Uterus (tissue), 4 donors: Measurements from ENCODE around the gene PCDH8. TPM values are rescaled to one million over a fixed set of nuclear protein-coding genes. Genes with fewer than 3 reads are reported as not detected.
A peak's percentile ranks its signal among the peaks of the same experiment; 100 is the strongest.

Experiments
- DNase-seq, 2 donors: peaks; one replicate each; pipeline ENCODE4 v3.0.0-alpha.2; 2019 to 2020
- H3K27ac ChIP-seq, 2 donors: fragments of 200-600 bp; sonication (generic); 1 replicate in 1 of 2; 2 replicates in 1 of 2; pipeline ENCODE4 v1.5.1; 2016 to 2018
- H3K27me3 ChIP-seq, 2 donors: fragments of 200-600 bp; sonication (generic); one replicate each; pipeline ENCODE4 v1.5.1; 2018 to 2019; ENCODE audit warnings: control low read depth in 1 of 2
- H3K36me3 ChIP-seq, 2 donors: fragments of 200-600 bp; sonication (generic); one replicate each; pipeline ENCODE4 v1.5.1; 2019; ENCODE audit warnings: control low read depth in 1 of 2
- H3K4me1 ChIP-seq, 2 donors: fragments of 200-600 bp; sonication (generic); one replicate each; pipeline ENCODE4 v1.5.1; 2018 to 2019; ENCODE audit warnings: control low read depth in 1 of 2
- H3K4me3 ChIP-seq, 2 donors: fragments of 200-600 bp; sonication (generic); 1 replicate in 1 of 2; 2 replicates in 1 of 2; pipeline ENCODE4 v1.5.1; 2018 to 2019; ENCODE audit warnings: mild to moderate bottlenecking in 1 of 2
- H3K9me3 ChIP-seq, 2 donors: fragments of 200-600 bp; sonication (generic); one replicate each; pipeline ENCODE4 v1.5.1; 2019; ENCODE audit warnings: control low read depth in 1 of 2
- CTCF ChIP-seq, 4 experiments: fragments of 200-600 bp in 2 of 4; fragments of 450-650 bp in 2 of 4; sonication (generic) in 2 of 4; IDR thresholded peaks; one replicate each; pipeline ENCODE4 v1.5.1; 2016 to 2019; ENCODE audit warnings: antibody characterized with exemption in 4 of 4, mild to moderate bottlenecking in 2 of 4, moderate library complexity in 1 of 4
- POLR2A ChIP-seq, 2 donors: fragments of 450-650 bp; IDR thresholded peaks; one replicate each; pipeline ENCODE4 v1.6.1; 2016; ENCODE audit warnings: antibody characterized with exemption in 2 of 2, mild to moderate bottlenecking in 1 of 2, moderate library complexity in 1 of 2
- intact Hi-C: fragments of 100-400 bp; cut with DNase I; formaldehyde crosslinking; loops from one replicate; pipeline ENCODE4 v1.15.1; 2023; ENCODE audit warnings: low total_unique reads
- total RNA-seq, 4 donors: library from RNA; depleted of rRNA in 3 of 4; stranded (reverse); fragments of >200 nt in 3 of 4; gene quantifications; one replicate each; pipeline versions ENCODE4 v1.1.0 to v1.2.4, GENCODE V29; 2014 to 2023
- donor health status: DM: yes; HTN: yes; CAD: no.

PCDH8 gene
- total RNA-seq, 4 donors from 2014 or later = 0.62 TPM; not detected in 3

- no peaks in the 10 kb centered on the region for H3K9me3 ChIP-seq
- no peak overlapping the region for H3K4me3 ChIP-seq
- intact Hi-C loops = no loop called here
- H3K27ac ChIP-seq = no peak overlapping the region
- no peaks in the 10 kb centered on the region for H3K36me3 ChIP-seq
- H3K27me3 ChIP-seq = peaks cover 25 to 56% of the 10 kb centered on the region in 2 donors
- H3K4me1 ChIP-seq = peaks cover 0 to 6% of the 10 kb centered on the region in 2 donors
- DNase-seq = no peak
- TF ChIP-seq POLR2A (IDR thresholded peaks at IDR 0.05) = no peak
- no peak for TF ChIP-seq CTCF (IDR thresholded peaks at IDR 0.05)
These were observed 1.1 kb downstream of the PCDH8 start for GRCh38 chr13:52847322-52847681.

- Histone ChIP-seq H3K36me3 (no peaks in the 10 kb centered on the region), H3K4me3 (no peak overlapping the region), H3K27ac (no peak overlapping the region), H3K9me3 (no peaks in the 10 kb centered on the region), H3K4me1 (peaks cover 0 to 6% of the 10 kb centered on the region in 2 donors), H3K27me3 (peaks cover 25 to 59% of the 10 kb centered on the region in 2 donors)
- intact Hi-C loops = no loop called here
- TF ChIP-seq POLR2A (IDR thresholded peaks at IDR 0.05) = no peak
- TF ChIP-seq CTCF (IDR thresholded peaks at IDR 0.05) = peak in 3 of 4 experiments; percentile 18 to 45 (median 24)
- no peak for DNase-seq
These were observed 1.7 kb downstream of the PCDH8 start for GRCh38 chr13:52846567-52847321.

GRCh38 chr13:52845766-52846566 lies 2.5 kb downstream of the PCDH8 start:
- H3K27ac ChIP-seq = no peak overlapping the region
- no peak for DNase-seq
- no peaks in the 10 kb centered on the region for H3K36me3 ChIP-seq
- peaks cover 0 to 6% of the 10 kb centered on the region in 2 donors for H3K4me1 ChIP-seq
- TF ChIP-seq CTCF (IDR thresholded peaks at IDR 0.05) (no peak), POLR2A (IDR thresholded peaks at IDR 0.05) (no peak)
- no peaks in the 10 kb centered on the region for H3K9me3 ChIP-seq
- H3K4me3 ChIP-seq = no peak overlapping the region
- peaks cover 25 to 59% of the 10 kb centered on the region in 2 donors for H3K27me3 ChIP-seq
- intact Hi-C loops = no loop called here

- TF ChIP-seq POLR2A (IDR thresholded peaks at IDR 0.05) (no peak), CTCF (IDR thresholded peaks at IDR 0.05) (no peak)
- Histone ChIP-seq H3K4me1 (peaks cover 0 to 6% of the 10 kb centered on the region in 2 donors), H3K36me3 (no peaks in the 10 kb centered on the region), H3K4me3 (no peak overlapping the region), H3K27me3 (peaks cover 25 to 58% of the 10 kb centered on the region in 2 donors), H3K9me3 (no peaks in the 10 kb centered on the region), H3K27ac (no peak overlapping the region)
- DNase-seq = no peak
- intact Hi-C loops = no loop called here
These were observed 3.1 kb downstream of the PCDH8 start for GRCh38 chr13:52845334-52845761.

- H3K27ac ChIP-seq = no peak overlapping the region
- H3K9me3 ChIP-seq = no peaks in the 10 kb centered on the region
- DNase-seq = no peak
- H3K4me1 ChIP-seq = peaks cover 0 to 6% of the 10 kb centered on the region in 2 donors
- no peak overlapping the region for H3K4me3 ChIP-seq
- intact Hi-C loops = no loop called here
- TF ChIP-seq POLR2A (IDR thresholded peaks at IDR 0.05) = no peak
- TF ChIP-seq CTCF (IDR thresholded peaks at IDR 0.05) = no peak
- H3K36me3 ChIP-seq = no peaks in the 10 kb centered on the region
- peaks cover 25 to 53% of the 10 kb centered on the region in 2 donors for H3K27me3 ChIP-seq
These were observed 3.6 kb downstream of the PCDH8 start for GRCh38 chr13:52844836-52845235.
